Skin epidermis (tissue), 12 donors: ENCODE measurements around the gene GAS6.
A peak's percentile ranks its signal among the peaks of the same experiment; 100 is the strongest.
"Not testable (repeated sequence)": the region's sequence is repeated elsewhere in the genome, so short reads cannot be mapped to it uniquely, and the experiment has no call there.

ENCODE experiments used
- H3K27ac ChIP-seq, 21 experiments: fragments of 200-600 bp; sonication (generic) in 11 of 21; one replicate each; pipeline ENCODE4 v1.5.0; 2020; ENCODE audit warnings: mild to moderate bottlenecking in 3 of 21, inconsistent platforms in 2 of 21, moderate library complexity in 2 of 21
- H3K4me3 ChIP-seq, 7 experiments: fragments of 200-600 bp; sonication (generic) in 2 of 7; one replicate each; pipeline ENCODE4 v1.5.0; 2020; ENCODE audit warnings: inconsistent platforms in 2 of 7, mild to moderate bottlenecking in 2 of 7, moderate library complexity in 1 of 7

GAS6 gene

DNA sequence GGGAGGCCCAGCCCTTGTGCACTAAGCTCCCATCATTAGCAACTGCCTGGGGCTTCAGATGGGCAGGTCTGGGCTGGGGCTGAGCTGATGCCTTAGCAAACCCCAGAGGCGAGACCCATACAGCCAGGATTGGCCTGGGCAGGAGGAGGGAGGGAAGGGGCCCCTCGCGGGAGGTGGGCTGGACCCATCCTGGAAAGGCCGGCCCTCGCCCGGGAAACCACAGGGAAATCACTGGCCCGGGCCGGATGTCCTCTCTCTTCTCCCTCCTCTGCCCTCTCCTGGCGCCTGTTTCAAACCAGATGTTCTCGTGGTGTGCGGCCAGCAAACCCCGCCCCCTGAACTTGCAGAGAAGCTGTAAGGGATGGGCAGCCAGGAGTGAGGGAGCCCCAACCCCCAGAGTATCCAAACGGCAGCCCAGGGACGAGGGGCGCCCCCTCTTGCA lies 61.8 kb downstream of the GAS6 start:
- H3K4me3 ChIP-seq: no peak overlapping the region
- peak overlapping the region in 1 of 21 experiments; percentile 10 for H3K27ac ChIP-seq

DNA sequence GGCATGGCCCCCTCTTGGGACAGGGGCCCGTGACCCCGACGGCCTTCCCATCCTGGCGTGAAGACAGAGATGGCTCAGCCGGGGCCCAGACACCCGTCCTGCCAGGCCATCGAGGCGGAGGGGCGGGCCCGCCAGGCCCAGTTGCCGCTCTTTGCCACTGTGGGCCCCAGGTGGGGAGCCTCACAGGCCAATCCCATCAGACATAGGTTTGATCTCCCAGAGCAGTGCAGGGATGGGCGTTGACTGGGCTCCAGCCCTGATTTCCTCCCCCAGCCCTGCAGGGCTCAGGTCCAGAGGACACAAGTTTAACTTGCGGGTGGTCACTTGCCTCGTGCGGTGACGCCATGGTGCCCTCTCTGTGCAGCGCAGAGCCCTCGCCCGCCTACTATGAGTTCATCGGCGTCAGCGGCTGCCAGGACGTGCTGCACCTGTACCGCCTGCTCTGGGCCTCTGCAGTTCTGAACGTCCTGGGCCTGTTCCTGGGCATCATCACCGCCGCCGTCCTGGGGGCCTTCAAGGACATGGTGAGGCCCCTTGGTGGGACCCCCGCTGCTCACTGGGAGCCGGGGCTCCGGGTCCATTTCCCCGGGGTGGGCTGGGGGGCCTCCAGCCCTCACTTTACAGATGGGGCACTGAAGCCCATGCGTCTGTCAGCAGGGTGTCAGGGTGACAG lies 62.5 kb downstream of the GAS6 start:
- peak overlapping the region in 2 of 21 experiments; percentile 10 to 17 for H3K27ac ChIP-seq
- no peak overlapping the region for H3K4me3 ChIP-seq

DNA sequence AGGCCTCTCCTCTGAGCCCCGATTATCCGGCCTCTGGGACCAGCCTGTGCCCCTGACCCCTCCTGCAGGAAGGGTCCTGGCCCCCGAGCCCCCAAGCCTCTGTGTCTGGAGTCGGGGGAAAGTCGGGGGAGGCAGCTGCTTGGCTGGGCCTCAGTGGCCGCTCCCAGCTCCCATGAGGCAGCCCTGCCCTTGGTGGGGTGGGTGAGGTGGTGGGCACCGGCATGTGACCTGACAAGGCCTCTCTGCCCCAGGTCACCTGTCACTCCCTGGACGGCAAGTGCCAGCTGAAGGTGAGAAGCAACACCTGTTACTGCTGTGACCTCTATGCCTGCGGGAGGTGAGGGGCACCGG lies 63.3 kb downstream of the GAS6 start:
- Histone ChIP-seq H3K4me3 (no peak overlapping the region), H3K27ac (no peak overlapping the region)

DNA sequence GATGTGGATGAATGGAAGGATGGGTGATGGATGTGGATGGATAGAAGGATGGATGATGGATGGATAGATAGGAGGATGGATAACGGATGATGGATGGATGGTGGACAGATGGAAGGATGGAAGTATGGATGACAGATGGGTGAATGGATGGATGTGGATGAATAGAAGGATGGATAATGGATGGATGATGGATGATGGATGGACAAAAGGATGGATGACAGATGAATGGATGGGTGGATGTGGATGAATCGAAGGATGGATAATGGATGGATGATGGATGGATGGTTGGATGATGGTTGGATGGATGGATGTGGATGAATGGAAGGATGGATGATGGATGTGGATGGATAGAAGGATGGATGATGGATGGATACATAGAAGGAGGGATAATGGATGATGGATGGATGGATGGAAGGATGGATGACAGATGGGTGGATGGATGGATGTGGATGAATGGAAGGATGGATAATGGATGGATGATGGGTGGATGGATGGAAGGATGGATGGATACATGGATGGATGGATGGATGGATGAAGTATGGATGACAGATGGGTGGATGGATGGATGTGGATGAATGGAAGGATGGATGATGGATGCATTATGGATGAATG lies 65.6 kb downstream of the GAS6 start:
- no peak overlapping the region for H3K27ac ChIP-seq
- H3K4me3 ChIP-seq: no peak overlapping the region

DNA sequence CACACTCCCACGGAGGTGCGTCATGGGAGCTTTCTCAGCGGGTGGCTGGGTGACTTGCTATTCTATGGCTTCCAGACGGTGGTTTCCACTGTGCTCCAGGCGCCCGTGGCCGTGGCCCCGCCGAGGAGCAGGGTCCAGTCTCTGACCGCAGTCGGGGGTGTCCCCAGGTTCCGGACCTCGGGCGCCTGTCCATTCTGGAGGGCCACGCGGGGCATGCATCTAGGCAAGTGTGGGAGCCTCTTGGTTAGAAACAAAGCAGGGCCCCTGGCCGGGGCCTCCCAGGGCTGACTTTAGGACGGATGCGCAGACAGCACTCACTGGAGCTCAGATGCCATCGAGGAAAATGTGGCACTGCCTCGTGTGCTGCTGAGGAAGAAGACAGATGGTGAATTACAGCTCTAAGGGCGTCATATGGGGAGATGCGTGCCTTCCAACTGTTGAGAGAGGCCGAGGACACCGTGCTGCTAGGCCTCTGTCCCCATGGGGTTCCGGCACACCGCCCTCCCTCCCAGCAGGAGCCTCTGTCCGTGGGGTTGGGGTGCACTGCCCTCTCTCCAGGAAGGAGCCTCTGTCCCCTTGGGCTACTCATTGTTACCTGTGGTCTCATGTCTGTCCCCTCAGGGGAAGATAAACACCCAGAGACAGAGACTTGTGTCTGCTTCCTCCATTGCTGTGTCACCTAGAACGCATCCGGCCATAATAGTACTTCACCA lies 66.8 kb downstream of the GAS6 start:
- Histone ChIP-seq H3K4me3 (no peak overlapping the region), H3K27ac (no peak overlapping the region)

DNA sequence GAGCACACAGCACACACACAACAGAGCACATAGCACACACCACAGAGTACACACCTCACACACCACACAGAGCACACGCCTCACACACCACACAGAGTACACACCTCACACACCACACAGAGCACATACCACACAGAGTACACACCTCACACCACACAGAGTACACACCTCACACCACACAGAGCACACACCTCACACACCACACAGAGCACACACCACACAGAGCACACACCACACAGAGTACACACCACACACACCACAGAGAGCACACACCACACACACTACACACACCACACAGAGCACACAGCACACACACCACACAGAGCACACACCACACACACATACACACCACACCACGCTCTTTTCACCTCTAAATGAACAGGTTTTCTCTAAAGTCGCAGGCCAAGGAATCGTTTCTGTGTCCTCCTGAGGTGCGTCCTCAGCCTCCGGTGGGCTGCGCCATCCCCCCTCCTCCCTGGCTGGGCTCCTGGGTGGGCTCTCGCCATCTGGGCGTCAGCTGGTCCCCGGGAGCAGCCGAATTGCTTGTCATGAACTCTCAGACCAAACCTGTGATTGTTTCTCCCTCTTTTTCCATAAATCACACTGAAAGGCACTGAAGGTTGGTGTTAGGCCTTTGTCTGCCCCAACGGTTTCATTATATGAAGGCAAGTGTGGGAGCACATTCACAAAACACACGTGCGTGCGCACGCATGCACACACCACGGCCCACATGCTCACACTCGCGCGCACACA lies 67.5 kb downstream of the GAS6 start:
- no peak overlapping the region for H3K27ac ChIP-seq
- H3K4me3 ChIP-seq: no peak overlapping the region

DNA sequence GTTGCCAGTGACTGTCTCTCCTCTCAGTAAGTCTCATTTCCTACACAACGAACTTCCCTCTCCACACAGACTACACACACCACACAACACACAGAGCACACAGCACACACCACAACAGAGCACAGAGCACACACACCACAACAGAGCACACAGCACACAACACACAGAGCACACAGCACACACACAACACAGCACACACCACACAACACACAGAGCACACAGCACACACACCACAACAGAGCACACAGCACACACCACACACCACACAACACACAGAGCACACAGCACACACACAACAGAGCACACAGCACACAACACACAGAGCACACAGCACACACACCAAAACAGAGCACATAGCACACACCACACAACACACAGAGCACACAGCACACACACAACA lies 68.5 kb downstream of the GAS6 start:
- not testable (repeated sequence) for H3K4me3 ChIP-seq, H3K27ac ChIP-seq

DNA sequence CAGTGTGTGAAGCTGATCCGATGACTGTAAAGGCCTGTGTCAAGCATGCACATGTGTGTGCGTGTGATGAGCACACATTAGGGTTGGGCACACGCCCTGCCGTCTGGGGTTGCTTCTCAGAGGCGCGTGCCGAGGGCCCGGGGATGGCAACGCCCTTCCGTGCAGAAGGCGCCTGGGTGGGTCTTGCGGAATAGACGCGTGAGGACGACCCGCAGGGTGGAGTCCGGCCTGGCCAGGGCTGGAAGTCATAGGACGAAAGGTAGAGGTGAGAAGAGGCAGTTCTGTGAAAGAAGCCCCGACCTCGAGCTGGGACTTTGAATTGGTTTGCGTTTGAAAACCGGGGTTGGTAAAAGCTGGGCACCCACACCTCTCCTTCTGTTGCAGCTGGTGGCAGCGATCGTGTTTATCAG lies 69.1 kb downstream of the GAS6 start:
- Histone ChIP-seq H3K27ac (no peak overlapping the region), H3K4me3 (no peak overlapping the region)

DNA sequence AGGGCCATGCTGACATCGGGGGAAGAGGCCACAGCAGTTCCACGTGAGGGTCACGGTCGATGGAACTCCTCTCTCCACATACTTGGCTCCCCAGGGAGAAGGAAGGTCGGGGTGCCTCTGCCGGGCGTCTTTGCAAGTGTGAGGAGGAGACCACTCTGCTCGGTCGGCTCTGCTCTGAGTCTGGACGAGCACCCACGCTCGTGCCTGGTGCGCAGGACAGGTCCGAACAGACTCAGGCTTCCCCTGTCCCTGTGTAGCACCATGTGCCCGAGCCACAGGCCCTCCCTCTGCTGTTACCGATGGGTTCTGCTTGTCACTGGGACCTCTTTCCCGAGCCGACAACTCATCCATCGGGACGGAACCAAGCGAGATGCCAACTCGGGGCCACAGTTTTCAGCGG lies 69.8 kb downstream of the GAS6 start:
- H3K27ac ChIP-seq: no peak overlapping the region

DNA sequence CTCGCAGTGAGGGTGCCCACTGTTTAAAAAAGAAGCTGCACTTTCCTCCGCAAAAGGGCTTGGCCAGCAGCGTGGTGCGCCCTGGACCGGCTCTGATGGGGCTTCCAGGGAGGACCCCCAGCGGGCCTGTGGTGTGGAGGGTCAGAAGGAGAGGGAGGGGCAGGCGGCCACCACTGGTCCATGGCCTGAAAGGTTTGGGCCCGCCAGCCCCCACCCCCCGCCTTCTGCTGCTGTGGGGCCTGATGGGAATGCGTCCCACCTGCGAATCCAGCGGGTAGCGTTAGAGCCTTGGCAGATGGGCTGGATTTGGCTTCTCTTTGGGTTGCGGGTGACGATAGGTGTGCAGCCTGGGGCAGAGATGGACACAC lies 70.2 kb downstream of the GAS6 start:
- no peak overlapping the region for H3K4me3 ChIP-seq
- no peak overlapping the region for H3K27ac ChIP-seq

More for the DNA sequence above, 69.8 kb downstream of the GAS6 start:
- no peak overlapping the region for H3K4me3 ChIP-seq

DNA sequence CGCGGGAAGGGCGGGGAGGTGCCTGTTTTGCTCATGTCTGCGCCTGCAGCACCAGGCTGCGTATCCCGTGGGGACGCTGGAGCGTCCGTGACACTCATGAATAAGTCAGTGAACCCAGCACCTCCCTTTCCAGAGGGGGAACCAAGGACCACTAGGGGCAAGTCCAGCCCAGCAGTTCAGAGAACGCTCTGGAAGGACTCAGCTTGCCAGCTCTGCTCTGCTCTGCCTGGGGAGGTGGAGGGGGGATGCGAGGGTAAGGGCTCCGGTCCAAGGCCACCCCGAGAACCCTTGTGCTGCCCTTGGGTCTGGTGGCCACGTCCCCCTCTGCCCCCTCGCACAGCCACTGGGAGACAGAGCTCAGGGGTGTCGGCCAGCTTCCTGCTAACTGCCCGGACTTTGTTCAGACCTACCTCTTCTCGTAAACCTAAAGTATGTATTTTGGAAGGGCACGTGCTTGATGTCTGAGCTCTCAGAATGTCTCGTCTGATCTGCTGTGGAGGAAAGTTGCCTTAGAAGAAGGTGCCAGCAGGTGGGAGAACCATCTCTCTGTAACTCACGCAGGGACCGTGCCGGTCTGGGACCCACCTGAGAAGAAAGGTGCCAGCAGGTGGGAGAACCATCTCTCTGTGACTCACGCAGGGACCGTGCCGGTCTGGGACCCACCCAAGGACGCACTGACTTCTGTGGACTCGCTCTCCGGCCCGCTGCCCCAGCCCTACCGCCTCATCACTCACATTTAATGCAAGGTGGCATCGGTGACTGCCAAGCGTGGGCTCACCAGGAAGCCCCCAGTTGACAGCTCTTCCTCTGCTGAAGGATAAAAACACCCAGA lies 70.8 kb downstream of the GAS6 start:
- H3K4me3 ChIP-seq: no peak overlapping the region
- H3K27ac ChIP-seq: no peak overlapping the region

DNA sequence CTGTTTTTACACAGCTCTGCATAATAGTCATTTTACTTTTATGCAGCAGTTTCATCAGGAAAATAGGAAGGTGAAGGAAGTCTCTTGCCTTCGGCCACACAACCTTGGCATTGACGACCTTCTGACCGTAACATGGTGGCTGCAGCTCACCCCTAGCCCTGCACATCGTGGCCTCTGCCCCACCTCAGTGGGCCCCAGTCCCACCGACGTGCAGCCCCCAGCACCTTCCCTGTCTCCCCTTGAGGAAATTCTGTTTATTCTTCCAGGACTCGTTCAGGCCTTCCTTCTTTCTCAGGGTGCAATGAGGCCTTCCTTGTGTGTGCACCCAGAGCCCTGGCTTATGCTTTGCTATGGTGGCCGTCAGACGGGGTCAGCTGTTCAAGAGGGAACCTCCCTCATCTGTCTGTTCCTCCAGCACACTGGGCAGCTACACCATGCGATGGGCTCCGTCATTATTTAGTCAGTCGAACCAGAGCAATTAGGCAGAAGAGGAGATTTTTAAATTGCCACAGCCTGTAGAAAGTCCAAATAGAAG lies 71.6 kb downstream of the GAS6 start:
- Histone ChIP-seq H3K4me3 (no peak overlapping the region), H3K27ac (no peak overlapping the region)

DNA sequence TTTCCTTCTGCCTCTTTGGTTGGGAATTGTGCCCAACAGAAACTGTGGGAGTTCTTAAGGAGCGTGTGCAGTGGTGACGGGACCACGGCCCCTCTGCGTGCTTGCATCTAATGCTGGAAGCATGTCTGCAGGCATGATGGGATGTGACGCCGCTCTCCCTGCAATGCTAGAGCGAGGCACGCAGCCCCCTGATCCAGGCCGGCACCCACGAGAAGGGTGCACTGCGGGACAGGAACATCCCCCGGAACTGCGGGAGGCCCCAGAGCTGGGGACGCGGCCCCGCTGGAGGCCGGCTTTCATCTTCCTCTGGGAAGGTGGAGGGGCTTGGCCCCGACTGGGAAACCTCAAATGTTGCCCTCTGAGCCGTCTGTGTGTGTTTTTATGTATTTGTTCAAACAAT lies 72.1 kb downstream of the GAS6 start:
- Histone ChIP-seq H3K27ac (no peak overlapping the region), H3K4me3 (no peak overlapping the region)

DNA sequence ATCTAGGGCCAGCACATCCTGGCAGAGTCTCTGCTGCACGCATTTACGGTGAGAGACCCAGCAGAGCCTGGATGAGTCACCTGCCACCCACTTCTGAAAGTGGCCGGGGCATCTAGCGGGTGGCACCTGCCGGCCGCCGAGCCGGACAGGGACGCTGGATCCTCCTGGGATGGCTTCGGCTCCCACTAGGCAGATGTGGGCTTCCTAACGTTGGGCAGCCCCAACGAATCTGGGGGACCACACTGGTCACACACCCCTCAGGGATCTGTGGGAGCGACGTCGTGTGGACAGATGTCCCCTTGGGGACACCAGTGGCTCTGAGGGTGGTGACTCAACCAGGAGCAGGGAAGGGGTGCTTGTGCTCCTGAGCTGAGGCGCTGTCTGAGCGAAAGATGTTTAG lies 72.7 kb downstream of the GAS6 start:
- Histone ChIP-seq H3K27ac (no peak overlapping the region), H3K4me3 (no peak overlapping the region)

DNA sequence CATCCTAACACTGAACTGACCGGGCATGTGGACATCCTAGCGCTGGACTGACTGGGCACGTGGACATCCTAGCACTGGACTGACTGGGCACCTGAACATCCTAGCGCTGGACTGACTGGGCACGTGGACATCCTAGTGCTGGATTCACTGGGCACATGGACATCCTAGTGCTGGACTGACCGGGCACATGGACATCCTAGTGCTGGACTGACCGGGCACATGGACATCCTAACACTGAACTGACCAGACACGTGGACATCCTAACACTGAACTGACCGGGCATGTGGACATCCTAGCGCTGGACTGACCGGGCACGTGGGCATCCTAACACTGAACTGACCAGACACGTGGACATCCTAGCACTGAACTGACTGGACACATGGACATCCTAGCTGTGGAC lies 73.9 kb downstream of the GAS6 start:
- H3K4me3 ChIP-seq: not testable (repeated sequence)

DNA sequence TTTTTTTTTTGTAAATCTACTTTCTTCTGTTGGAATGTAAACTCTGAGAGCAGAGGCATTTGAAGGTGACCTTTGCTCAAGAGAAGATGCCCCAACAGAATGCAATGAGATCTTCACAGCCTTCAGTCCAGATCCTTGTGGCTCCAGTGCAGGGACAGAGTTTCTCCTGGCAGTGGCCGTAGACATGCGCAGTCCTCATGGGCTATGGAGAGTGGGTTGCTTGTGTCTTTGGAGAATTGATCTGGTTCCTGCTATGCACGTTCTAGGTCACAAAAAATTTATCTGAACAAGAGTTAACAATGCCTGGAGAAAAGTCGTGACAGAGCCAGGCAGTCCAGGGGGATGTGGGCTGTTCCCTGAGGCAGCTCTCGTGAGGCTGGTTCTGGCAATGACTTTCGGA lies 74.7 kb downstream of the GAS6 start:
- Histone ChIP-seq H3K4me3 (no peak overlapping the region), H3K27ac (no peak overlapping the region)

More for the DNA sequence above, 73.9 kb downstream of the GAS6 start:
- H3K27ac ChIP-seq: not testable (repeated sequence)

DNA sequence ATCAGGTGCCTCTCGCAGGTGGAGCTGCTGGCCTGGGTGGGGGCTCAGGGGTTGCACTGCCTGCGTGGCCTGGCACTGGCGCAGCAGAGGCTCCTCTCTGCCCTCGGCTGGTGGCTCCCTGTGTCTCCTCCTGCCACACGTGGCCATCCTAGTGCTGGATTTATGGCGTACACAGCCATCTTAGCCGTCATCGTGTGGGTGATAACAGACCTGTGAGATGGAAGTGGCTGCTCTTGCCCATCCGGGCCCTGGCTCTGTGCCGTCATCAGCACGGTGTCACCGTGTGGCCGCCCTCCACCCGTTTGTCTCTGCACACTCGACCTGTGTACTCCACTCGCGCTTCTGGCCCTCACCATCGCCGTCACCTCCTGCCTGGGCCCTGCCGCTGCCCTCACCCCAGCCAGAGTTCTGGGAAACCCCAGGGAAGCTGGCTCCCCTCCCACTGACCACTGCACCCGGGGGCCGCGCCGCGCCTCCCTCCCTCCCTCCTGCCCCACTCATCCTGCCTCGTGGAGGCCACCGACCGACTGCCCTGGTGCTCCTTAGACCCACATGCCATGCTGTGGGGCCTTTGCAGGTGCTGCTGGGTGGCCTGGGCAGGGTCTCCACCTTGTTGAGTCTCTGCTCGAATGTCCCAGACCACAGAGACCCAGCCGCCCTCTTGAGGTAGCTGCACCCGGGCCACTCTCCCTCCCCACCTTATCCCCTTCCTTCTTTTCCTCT lies 75.3 kb downstream of the GAS6 start:
- Histone ChIP-seq H3K4me3 (no peak overlapping the region), H3K27ac (no peak overlapping the region)

DNA sequence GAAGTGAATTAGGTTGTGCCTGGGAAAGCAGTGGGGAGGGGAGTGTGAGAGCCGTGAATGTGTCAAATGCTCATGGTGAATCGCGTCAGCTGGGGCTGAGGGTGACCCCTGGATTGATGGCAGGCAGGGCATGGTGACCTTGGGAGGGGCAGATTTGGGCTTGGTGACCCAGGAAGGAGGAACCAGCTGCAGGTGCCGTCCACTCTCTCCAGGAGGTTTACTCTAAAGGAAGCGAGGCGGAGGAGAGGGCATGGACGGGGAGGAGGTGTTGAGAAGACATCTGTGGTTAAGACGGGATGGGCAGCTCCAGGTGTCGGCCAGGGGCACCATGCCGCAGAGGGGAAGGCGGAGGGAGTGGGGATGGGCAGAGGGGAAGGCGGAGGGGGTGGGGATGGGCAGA lies 76.2 kb downstream of the GAS6 start:
- Histone ChIP-seq H3K4me3 (no peak overlapping the region), H3K27ac (no peak overlapping the region)

DNA sequence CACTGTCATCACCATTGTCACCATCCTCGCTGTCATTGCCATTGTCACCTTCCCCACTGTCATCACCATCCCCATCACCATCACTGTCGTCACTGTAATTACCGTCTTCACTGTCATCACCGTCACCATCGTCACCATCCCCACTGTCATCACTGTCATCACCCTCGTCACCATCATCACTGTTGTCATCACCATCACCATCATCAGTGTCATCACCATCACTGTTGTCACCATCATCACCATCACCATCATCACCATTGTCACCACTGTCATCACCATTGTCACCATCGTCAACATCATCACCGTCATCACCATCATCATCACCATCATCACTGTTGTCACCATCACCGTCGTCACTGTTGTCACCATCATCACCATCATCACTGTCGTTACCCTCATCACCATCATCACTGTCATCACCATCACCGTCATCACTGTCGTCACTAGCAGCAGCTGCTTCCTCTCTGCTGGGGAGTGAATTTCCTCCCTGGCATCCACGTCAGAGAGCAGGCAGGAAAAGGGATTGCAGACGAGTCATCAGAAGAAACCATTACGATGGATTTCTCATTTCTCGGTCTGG lies 77.5 kb downstream of the GAS6 start:
- H3K27ac ChIP-seq: no peak overlapping the region
- H3K4me3 ChIP-seq: no peak overlapping the region
